AG04449 (cell line): Measurements from ENCODE around the gene FANCF.

ENCODE experiments used
- CTCF ChIA-PET: fragments of 350-600 bp; formaldehyde crosslinking; extraction: SDS; loops from one replicate; lab custom pipeline; 2021; ENCODE audit warnings: antibody characterized with exemption; lab: Yijun Ruan, JAX
- POLR2A ChIA-PET: fragments of 400-600, 350-600 bp; formaldehyde crosslinking; extraction: SDS; loops from one replicate; lab custom pipeline; 2020; ENCODE audit warnings: antibody characterized with exemption, inconsistent platforms; lab: Yijun Ruan, JAX
- DNase-seq: peaks from one replicate; pipeline ENCODE4 v3.0.0-alpha.2; 2010; ENCODE audit warnings: low read depth, low spot score
- H3K4me3 ChIP-seq: 2 replicates; pipeline ENCODE4 v1.5.1; 2011; ENCODE audit warnings: low read depth, mild to moderate bottlenecking, control low read depth, low read length
- CTCF ChIP-seq: IDR thresholded peaks from one replicate; pipeline ENCODE4 v1.5.1; 2011; ENCODE audit warnings: mild to moderate bottlenecking, moderate library complexity, low read length, control low read depth, inconsistent platforms; ENCODE audit not compliant: insufficient read depth; ENCODE audit errors: missing control alignments

The FANCF gene

GRCh38 chr11:22597062-22597461, 28.6 kb downstream of the FANCF start:
- DNase-seq: no peak
- no peak overlapping the region for H3K4me3 ChIP-seq
- ChIA-PET CTCF (no interaction called here), POLR2A (no interaction called here)
- no peak for TF ChIP-seq CTCF

GRCh38 chr11:22584976-22585375, 40.6 kb downstream of the FANCF start:
- ChIA-PET POLR2A (no interaction called here), CTCF (no interaction called here)
- no peak overlapping the region for H3K4me3 ChIP-seq
- no peak for DNase-seq
- TF ChIP-seq CTCF: no peak

- no peak for TF ChIP-seq CTCF
- no peak overlapping the region for H3K4me3 ChIP-seq
- DNase-seq: no peak
- ChIA-PET POLR2A (no interaction called here), CTCF (no interaction called here)
Observed at GRCh38 chr11:22583963-22584492, 41.6 kb downstream of the FANCF start.

- DNase-seq: no peak
- no peak overlapping the region for H3K4me3 ChIP-seq
- POLR2A ChIA-PET: no interaction called here
- TF ChIP-seq CTCF: no peak
- CTCF ChIA-PET: no interaction called here
Observed at GRCh38 chr11:22582151-22582410, 43.5 kb downstream of the FANCF start.

- ChIA-PET CTCF (no interaction called here), POLR2A (interaction anchor here (0.5 kb wide), 1 partner anchor 10 kb away, joined by 4 read pairs; no protein-coding TSS in a partner anchor)
- no peak for TF ChIP-seq CTCF
- no peak for DNase-seq
- H3K4me3 ChIP-seq: no peak overlapping the region
Observed at GRCh38 chr11:22581354-22582150, 44.1 kb downstream of the FANCF start.

DNA sequence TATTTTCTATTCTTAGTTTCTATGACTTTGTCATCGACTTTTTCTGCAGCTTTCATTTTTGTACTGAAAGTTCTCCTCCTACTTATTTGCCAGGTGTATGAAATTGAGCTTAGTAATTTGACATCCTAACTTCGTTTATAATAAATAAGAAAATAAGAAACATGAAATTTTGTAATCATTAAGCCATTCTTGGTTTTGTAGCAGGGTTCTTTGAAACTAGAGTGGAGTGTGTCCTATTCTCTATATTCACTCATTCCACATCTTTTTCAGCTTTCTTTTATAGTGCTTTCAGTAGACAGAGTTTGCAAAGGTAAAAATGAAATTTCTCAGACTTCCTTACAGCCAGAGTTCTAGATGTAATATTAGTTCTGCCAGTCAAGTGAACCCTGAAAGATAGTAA, 47.8 kb downstream of the FANCF start:
- DNase-seq: no peak
- H3K4me3 ChIP-seq: no peak overlapping the region
- ChIA-PET POLR2A (no interaction called here), CTCF (no interaction called here)
- TF ChIP-seq CTCF: no peak
